PC-9 (cell line): ENCODE measurements around the gene PRC1. TPM values are rescaled to one million over a fixed set of nuclear protein-coding genes. Genes with fewer than 3 reads are reported as not detected.

Experiments
- BruUV-seq: library from RNA; stranded (reverse); fragments of 400-500 nt; replicated peaks from 2 replicates; lab custom pipeline; 2021; lab: Mats Ljungman, UMichigan
- CTCF ChIA-PET: fragments of 300-600 bp; sonication (Branson Sonifier 250); formaldehyde crosslinking; loops from one replicate; lab custom pipeline; 2022; ENCODE audit warnings: antibody characterized with exemption; lab: Charles Lee
- POLR2A ChIA-PET: fragments of 300-600 bp; sonication (Branson Sonifier 250); formaldehyde crosslinking; loops from one replicate; lab custom pipeline; 2022; ENCODE audit warnings: antibody characterized with exemption; ENCODE audit not compliant: unreplicated experiment; lab: Charles Lee
- DNase-seq, 2 experiments: peaks; one replicate each; pipeline versions ENCODE4 v3.0.0 to v3.0.0-alpha.2; 2015 to 2022; ENCODE audit warnings: mixed read lengths in 1 of 2
- H2AFZ ChIP-seq: fragments of 200-600 bp; sonication (generic); 2 replicates; pipeline ENCODE4 v1.8.1; 2017; ENCODE audit warnings: antibody characterized with exemption
- H3F3A ChIP-seq: fragments of 200-600 bp; sonication (generic); 2 replicates; pipeline ENCODE4 v1.8.1; 2017; ENCODE audit warnings: antibody characterized with exemption, mild to moderate bottlenecking, low read depth; ENCODE audit not compliant: insufficient read depth
- H3K27ac ChIP-seq: fragments of 200-600 bp; sonication (generic); 2 replicates; pipeline ENCODE4 v1.6.1; 2016; ENCODE audit warnings: mixed run types
- H3K27me3 ChIP-seq: fragments of 200-600 bp; sonication (generic); 2 replicates; pipeline ENCODE4 v1.6.1; 2016; ENCODE audit warnings: low read depth, mixed run types; ENCODE audit not compliant: insufficient read depth
- H3K36me3 ChIP-seq: fragments of 200-600 bp; sonication (generic); 2 replicates; pipeline ENCODE4 v1.6.1; 2016; ENCODE audit warnings: low read depth, mixed run types
- H3K4me1 ChIP-seq: fragments of 200-600 bp; sonication (generic); replicated peaks from 2 replicates; pipeline ENCODE4 v1.6.1; 2016; ENCODE audit warnings: mixed run types; ENCODE audit not compliant: insufficient read depth
- H3K4me2 ChIP-seq: fragments of 200-600 bp; sonication (generic); 2 replicates; pipeline ENCODE4 v1.6.1; 2017; ENCODE audit warnings: mixed run types
- H3K4me3 ChIP-seq: fragments of 200-600 bp; sonication (generic); 2 replicates; pipeline ENCODE4 v1.6.1; 2016; ENCODE audit warnings: mixed run types
- H3K79me2 ChIP-seq: fragments of 200-600 bp; sonication (generic); 2 replicates; pipeline ENCODE4 v1.6.1; 2017; ENCODE audit warnings: low read depth, mixed run types
- H3K9me2 ChIP-seq: fragments of 200-600 bp; sonication (generic); 2 replicates; pipeline ENCODE4 v1.8.1; 2017; ENCODE audit warnings: mild to moderate bottlenecking; ENCODE audit not compliant: insufficient read depth
- H3K9me3 ChIP-seq: fragments of 200-600 bp; sonication (generic); 2 replicates; pipeline ENCODE4 v1.8.1; 2016; ENCODE audit warnings: low read depth; ENCODE audit not compliant: insufficient read depth
- H4K20me1 ChIP-seq: fragments of 200-600 bp; sonication (generic); 2 replicates; pipeline ENCODE4 v1.8.1; 2017; ENCODE audit not compliant: insufficient read depth
- CTCF ChIP-seq: fragments of 200-600 bp; sonication (generic); conservative IDR thresholded peaks from 2 replicates; pipeline ENCODE4 v1.6.1; 2017; ENCODE audit warnings: mixed run types, antibody characterized with exemption, mild to moderate bottlenecking, moderate library complexity
- EZH2 ChIP-seq: fragments of 200-600 bp; sonication (generic); IDR thresholded peaks from 2 replicates; pipeline ENCODE4 v1.8.0; 2017; ENCODE audit warnings: antibody characterized with exemption, low read depth
- intact Hi-C: fragments of 100-400 bp; cut with micrococcal nuclease; formaldehyde crosslinking; loops from one replicate; pipeline ENCODE4 v1.10.0; 2022; ENCODE audit not compliant: unreplicated experiment
- total RNA-seq: library from RNA; stranded (reverse); gene quantifications from 2 replicates; pipeline ENCODE4 v1.2.3, GENCODE V29; 2021

The PRC1 gene
- total RNA-seq, 1 experiment from 2014 or later = 145 TPM

GRCh38 chr15:90933301-90933700 lies 61.0 kb downstream of the PRC1 start:
- no peak overlapping the region for H3K4me3 ChIP-seq
- CTCF ChIA-PET = interaction anchor here (0.5 to 2.2 kb wide), 3 partner anchors 16 to 31 kb away, joined by 3 to 15 read pairs (median 11); partner anchors contain the start of gene MAN2A2
- H3K27me3 ChIP-seq = no peaks in the 10 kb centered on the region
- TF ChIP-seq CTCF = no peak
- TF ChIP-seq EZH2 = no peak
- peaks cover 15% of the 10 kb centered on the region; the same call in 1 of the 2 replicates for H3F3A ChIP-seq
- no peaks in the 10 kb centered on the region for H3K9me3 ChIP-seq
- no peak for DNase-seq
- POLR2A ChIA-PET = interaction anchor here (0.6 kb wide), 1 partner anchor 429 kb away, joined by 6 read pairs; no protein-coding TSS in a partner anchor
- no TSS peak for BruUV-seq
- no peaks in the 10 kb centered on the region for H3K36me3 ChIP-seq
- peaks cover 33% of the 10 kb centered on the region for H3K4me1 ChIP-seq
- peaks cover 11% of the 10 kb centered on the region for H3K79me2 ChIP-seq
- H3K9me2 ChIP-seq = no peaks in the 10 kb centered on the region
- no peak overlapping the region for H3K4me2 ChIP-seq
- no peak overlapping the region for H2AFZ ChIP-seq
- no peak overlapping the region for H3K27ac ChIP-seq
- intact Hi-C loops = loop anchor here (5.0 to 10.0 kb wide), 4 partner anchors 216 to 831 kb away; partner anchors contain the start of genes BLM and IDH2
- no peaks in the 10 kb centered on the region for H4K20me1 ChIP-seq

GRCh38 chr15:90932660-90932991 lies 61.7 kb downstream of the PRC1 start:
- Histone ChIP-seq H3K4me1 (peaks cover 33% of the 10 kb centered on the region), H3K36me3 (no peaks in the 10 kb centered on the region), H3K79me2 (peaks cover 11% of the 10 kb centered on the region), H3K4me2 (peak overlapping the region; percentile 73), H3F3A (peaks cover 15% of the 10 kb centered on the region; the same call in 1 of the 2 replicates), H4K20me1 (no peaks in the 10 kb centered on the region), H3K27ac (no peak overlapping the region), H3K27me3 (no peaks in the 10 kb centered on the region), H2AFZ (peak overlapping the region; percentile 100), H3K4me3 (peak overlapping the region; percentile 88; the same call in 1 of the 2 replicates), H3K9me2 (no peaks in the 10 kb centered on the region), H3K9me3 (no peaks in the 10 kb centered on the region)
- BruUV-seq = no TSS peak
- DNase-seq = no peak
- no peak for TF ChIP-seq EZH2
- TF ChIP-seq CTCF = peak; percentile 19; the same call in 1 of the 2 replicates
- ChIA-PET CTCF (interaction anchor here (0.6 to 2.2 kb wide), 6 partner anchors 30 to 866 kb away, joined by 3 to 11 read pairs (median 4); partner anchors contain the start of genes MAN2A2 and VPS33B), POLR2A (no interaction called here)
- intact Hi-C loops = loop anchor here (1.0 to 10.0 kb wide), 5 partner anchors 101 to 830 kb away; partner anchors contain the start of genes BLM and IDH2

DNA sequence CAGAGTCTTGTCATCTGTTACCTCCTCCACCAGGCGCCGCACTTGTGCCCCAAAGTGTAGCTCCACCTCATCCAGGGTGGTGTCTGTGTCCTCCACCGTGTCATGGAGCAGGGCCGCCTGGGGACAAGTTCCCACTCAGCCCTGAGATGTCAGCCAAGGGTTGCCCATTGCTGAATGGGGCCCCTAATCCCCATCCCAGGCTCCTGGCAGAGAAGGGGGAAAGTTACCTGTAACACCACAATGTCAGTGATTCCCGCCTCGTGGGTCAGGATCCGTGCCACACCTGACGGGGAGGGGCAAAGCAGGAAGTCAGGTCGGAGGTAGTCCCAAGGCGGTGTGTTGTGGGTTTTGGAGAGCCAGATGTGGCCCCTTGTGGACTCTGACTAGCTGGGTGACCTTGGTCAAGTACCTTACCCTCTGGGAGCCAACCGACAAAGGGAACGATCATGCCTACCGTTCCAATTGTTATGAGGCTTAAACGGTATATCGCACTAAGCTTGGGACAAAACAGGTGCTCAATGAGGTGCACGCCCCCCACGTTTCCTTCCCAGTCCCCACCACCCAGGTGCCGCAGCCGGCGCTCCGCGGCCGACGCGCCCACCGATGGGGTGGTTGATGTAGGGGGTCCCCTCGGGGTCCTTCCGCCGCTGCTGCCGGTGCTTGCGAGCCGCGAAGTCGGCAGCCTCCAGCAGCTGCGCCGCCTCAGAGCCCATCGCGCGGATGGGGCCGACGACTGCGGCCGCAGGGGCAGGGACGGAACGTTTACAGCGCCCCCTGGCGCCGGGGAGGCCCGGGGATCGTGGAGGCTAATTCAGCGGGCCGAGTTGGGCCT lies 62.3 kb downstream of the PRC1 start, which contains the start of gene HDDC3:
TSS of gene HDDC3 (minus strand) at position 722 of the 832 bp plus-strand sequence. CDS start at position 713, 9 bp downstream.
- DNase-seq = peak; percentile 84 to 89
- Histone ChIP-seq H3K4me2 (peak within 1 kb of the TSS; percentile 73), H4K20me1 (no peaks in the 10 kb centered on the region), H2AFZ (peak within 1 kb of the TSS; percentile 100), H3K4me3 (peak within 1 kb of the TSS; percentile 88), H3F3A (peaks cover 15% of the 10 kb centered on the region; the same call in 1 of the 2 replicates), H3K9me2 (no peaks in the 10 kb centered on the region), H3K9me3 (no peaks in the 10 kb centered on the region), H3K4me1 (peaks cover 33% of the 10 kb centered on the region), H3K79me2 (peaks cover 11% of the 10 kb centered on the region), H3K27me3 (no peaks in the 10 kb centered on the region), H3K27ac (peak within 1 kb of the TSS; percentile 58), H3K36me3 (no peaks in the 10 kb centered on the region)
- POLR2A ChIA-PET = interaction anchor here (0.5 to 0.6 kb wide), 3 partner anchors 31 to 1879 kb away, joined by 3 to 7 read pairs (median 4); no protein-coding TSS in a partner anchor
- no TSS peak for BruUV-seq
- intact Hi-C loops = loop anchor here (1.0 to 10.0 kb wide), 7 partner anchors 29 to 830 kb away; partner anchors contain the start of genes BLM, IDH2 and MAN2A2
- no peak for TF ChIP-seq EZH2
- TF ChIP-seq CTCF = peak; percentile 88
- CTCF ChIA-PET = interaction anchor here (0.6 to 2.2 kb wide), 10 partner anchors 10 to 866 kb away, joined by 3 to 11 read pairs (median 4); partner anchors contain the start of genes MAN2A2 and VPS33B
